Muscle of arm (tissue), 12 donors: ENCODE data around the gene CCNI. TPM values are rescaled to one million over a fixed set of nuclear protein-coding genes. Genes with fewer than 3 reads are reported as not detected.

ENCODE experiments used
- DNase-seq: peaks from one replicate; pipeline ENCODE4 v3.0.0-alpha.2; 2013
- polyA plus RNA-seq, 12 donors: library from polyadenylated mRNA; unstranded; fragments of 120-200 nt; gene quantifications; one replicate each; pipeline ENCODE4 v1.2.1, GENCODE V29; 2013; ENCODE audit not compliant: insufficient read length in 12 of 12

CCNI gene
- polyA plus RNA-seq, 12 donors: 225 to 352 (median 279) TPM; not detected in 1

DNA sequence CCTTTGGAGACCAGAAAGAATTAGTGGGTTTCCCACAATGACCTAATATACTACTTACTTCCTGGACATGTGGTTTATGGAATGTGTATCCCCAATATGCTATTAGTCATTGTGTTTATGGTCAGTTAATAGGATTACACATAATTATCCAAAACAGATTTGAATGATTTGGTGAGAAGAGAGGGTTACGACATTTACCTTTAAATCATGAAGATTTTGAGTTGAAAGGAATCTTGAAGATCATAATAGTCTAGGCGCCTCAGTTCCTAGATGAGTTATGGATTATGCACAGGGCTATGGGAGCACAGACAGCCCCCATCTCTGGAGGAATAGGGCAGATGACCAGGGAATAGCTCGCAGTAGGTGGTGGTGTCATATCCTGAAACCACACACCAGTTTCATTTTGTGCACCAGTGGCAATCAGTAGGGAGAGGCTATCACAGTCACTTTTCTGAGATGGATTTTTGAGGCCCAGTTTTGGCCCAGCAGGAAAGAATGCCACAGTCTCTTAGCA lies 64.9 kb downstream of the CCNI start:
- no peak for DNase-seq

GRCh38 chr4:77009511-77010115 lies 66.2 kb downstream of the CCNI start:
- DNase-seq: no peak

GRCh38 chr4:77007358-77008230 lies 68.2 kb downstream of the CCNI start:
- DNase-seq: no peak

GRCh38 chr4:77006753-77007353 lies 68.9 kb downstream of the CCNI start:
- no peak for DNase-seq

- DNase-seq: no peak
Observed at GRCh38 chr4:77003400-77003799, 72.4 kb downstream of the CCNI start.

DNA sequence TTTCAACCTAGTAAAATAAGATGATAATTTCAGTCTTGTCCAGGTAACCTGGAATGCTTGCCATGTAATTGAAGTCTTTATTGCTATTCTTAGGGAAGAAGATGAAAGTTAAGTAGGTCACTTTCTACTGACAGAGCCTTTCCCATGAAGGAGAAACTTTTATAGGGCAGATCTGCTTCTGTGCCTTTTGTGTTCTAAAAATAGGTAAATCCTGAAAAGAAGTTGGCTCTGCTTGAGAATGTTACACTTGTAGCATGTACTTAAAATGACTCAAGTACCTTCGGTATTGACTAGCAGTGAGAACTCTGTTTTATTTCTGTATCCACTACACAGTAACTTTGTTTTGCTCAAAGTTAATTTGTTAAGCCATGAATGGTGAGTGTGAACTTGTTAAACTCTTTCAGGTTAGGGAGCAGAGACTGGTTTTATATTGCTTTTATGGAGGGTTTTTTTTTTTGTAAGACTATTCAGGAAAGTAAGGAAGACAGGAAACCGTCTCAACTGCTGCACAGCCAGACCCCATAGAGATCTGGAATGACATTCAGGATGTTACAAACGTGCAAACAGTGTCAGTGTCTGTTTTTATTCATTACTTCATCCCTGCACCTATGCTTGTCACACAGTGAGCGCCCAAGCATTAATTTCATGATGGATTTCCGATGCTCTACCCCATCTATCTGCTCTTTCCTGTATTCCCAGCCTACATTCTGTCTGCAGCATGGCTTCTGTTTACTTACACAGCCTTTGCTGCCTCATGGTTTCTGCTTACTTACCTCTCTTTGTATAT lies 73.3 kb downstream of the CCNI start:
- DNase-seq: no peak

DNA sequence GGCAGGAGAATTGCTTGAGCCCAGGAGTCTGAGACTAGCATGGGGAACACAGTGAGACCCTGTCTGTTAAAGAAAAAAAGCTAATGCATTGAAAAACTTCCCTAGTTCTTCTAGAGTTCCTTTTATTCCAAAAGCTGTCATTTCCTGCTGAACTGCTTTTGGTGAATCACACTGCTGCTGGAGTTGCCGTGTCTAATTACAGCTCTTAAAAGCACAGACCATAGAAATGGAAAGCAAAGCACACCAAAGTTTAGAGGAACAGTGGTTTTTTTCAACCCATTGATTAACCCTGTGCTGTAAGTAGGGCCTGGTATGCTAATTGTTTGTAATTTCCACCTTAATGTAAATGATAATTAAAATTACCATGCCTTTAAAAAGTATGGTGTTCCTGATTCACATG lies 73.9 kb downstream of the CCNI start:
- DNase-seq: no peak

DNA sequence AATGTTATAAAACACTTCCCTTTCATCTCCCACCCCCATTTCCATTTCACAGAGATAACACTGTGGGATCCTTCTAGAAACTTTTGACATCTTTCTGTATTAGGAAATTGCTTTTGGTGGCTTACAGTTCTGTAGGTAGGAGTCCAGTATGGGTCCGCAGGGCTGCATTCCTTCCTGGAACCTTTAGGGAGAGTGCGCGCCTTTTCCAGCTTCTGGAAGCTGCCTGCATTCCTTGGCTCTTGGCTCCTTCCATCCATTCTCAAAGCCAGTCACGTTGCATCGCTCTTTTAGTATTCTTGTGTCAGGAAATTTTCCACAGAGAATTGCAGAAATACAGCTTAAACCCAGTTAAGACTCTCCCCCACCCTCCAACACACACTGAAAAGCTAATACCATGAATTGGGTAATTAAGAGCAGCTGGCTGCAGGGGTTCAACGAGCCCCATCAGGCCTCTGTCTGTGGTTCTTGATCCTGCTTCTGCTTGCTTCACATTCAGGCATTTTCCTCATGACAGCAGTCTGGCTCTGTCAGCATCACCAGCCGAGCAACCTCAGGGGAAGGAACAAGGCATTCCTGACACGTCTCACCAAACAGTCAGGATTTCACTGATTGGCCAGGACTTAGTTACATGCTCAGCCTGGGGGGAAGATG lies 77.4 kb downstream of the CCNI start:
- DNase-seq: no peak

DNA sequence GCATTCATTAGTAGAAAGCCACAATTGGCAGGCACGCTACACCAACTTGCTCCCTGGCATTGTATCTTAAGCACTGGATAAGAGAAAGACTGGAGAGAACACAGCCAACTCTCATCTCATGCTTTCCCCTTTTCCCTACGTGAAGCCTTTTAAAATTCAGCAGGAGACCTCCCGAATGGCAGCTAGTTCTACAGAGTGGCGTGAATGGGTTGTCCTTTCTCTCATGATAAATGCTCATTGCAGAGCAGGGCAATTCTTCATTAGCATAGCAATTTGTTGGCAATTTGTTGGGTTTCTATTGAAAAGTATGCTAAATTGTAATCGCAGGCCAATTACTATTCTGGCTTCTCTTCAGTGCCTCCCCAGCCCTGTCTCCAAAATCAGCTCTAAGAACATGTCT lies 78.3 kb downstream of the CCNI start:
- no peak for DNase-seq

Other genes starting within 250 kb of the CCNI start
- 1 to 10 TPM in 1 of 12 donors, under 1 TPM in 8, not detected in 3; 0.07 to 1.0 (median 0.11) TPM for gene SOWAHB, start 177.8 kb downstream of the CCNI start, polyA plus RNA-seq
- 100 to 1,000 TPM in 11 of 12 donors, not detected in 1; 271 to 425 (median 299) TPM for gene SEPTIN11, start 126.2 kb downstream of the CCNI start, polyA plus RNA-seq
- gene CCNG2, start 81.2 kb upstream of the CCNI start, polyA plus RNA-seq: 100 to 1,000 TPM in 10 of 12 donors, 10 to 100 TPM in 1, not detected in 1; 82.7 to 184 (median 135) TPM